Stimulated activated CD4-positive, alpha-beta T cell treated with anti-CD3 and anti-CD28 coated beads, Interleukin-1b, Interleukin-23, amount 100 ng/mL, for 1 hour (primary cell): ENCODE data around the gene NRG3.
"Not testable (repeated sequence)": the region's sequence is repeated elsewhere in the genome, so short reads cannot be mapped to it uniquely, and the experiment has no call there.

Experiments used
- DNase-seq, 2 donors: peaks; one replicate each; pipeline ENCODE4 v3.0.0-alpha.2; 2020; ENCODE audit warnings: low read depth in 2 of 2

Gene NRG3

DNA sequence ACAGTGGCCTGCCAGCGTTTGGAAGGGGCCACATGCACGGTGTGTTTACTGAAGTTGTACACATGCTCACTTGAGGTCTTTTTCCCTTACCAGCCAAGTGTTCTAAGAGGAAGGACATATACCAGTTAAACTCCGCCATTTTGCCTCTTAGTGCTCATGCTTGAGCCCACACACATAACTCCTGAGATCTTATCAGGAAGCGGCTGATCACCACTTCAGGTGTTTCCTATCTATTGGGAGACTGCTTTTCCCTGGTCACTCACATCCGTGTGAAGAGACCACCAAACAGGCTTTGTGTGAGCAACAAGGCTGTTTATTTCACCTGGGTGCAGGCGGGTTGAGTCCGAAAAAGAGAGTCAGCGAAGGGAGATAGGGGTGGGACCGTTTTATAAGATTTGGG lies 802.9 kb downstream of the NRG3 start:
- DNase-seq: not testable (repeated sequence)

- not testable (repeated sequence) for DNase-seq
Observed at GRCh38 chr10:82678451-82678850, 803.5 kb downstream of the NRG3 start.

GRCh38 chr10:82680608-82681007 lies 805.6 kb downstream of the NRG3 start:
- no peak for DNase-seq

GRCh38 chr10:82683945-82684344 lies 809.0 kb downstream of the NRG3 start:
- no peak for DNase-seq

- no peak for DNase-seq
Observed at GRCh38 chr10:82685087-82685486, 810.1 kb downstream of the NRG3 start.

GRCh38 chr10:82691211-82691610 lies 816.2 kb downstream of the NRG3 start:
- no peak for DNase-seq

GRCh38 chr10:82692458-82692857 lies 817.5 kb downstream of the NRG3 start:
- DNase-seq: no peak

DNA sequence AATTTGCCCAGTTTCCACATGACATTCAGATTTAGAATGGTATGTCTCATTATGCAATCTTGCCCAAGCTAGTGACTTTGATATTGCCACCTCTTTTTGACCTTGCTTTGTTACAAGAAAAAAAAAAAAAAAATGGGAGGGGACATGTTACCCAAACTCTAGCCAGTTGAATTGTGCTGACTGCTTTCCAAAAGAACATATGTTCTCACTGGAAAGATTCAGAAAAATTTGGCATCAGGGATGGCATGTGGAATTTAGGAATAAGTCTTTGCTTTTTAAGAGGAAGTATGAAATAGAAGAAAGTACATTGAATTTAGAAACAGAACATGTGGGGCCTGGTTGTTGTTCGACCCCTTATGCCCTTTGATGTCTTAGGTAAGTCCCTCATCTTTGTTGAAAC lies 846.8 kb downstream of the NRG3 start:
- DNase-seq: no peak

- no peak for DNase-seq
Observed at GRCh38 chr10:82722273-82722672, 847.3 kb downstream of the NRG3 start.

DNA sequence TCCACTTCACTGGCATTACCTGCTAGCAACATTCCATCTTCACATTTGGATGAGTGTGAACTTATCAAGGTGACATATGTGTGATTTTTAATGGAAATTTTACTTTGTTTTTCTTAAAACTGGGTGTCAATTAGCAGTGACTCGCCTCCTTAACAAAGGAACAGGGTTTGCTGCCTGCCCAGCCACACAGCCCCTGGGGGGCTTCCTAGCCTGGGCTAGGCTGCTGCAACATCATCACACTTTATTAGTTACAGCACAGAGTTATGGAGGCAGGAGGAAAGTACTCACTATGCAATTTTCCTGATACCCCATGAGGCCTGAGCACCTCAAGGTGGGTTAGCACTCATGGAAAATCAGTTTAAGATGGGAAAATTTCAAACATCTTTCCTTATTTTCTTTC lies 861.3 kb downstream of the NRG3 start:
- no peak for DNase-seq

- no peak for DNase-seq
Observed at GRCh38 chr10:82737549-82737948, 862.6 kb downstream of the NRG3 start.

- no peak for DNase-seq
Observed at GRCh38 chr10:82738592-82738991, 863.6 kb downstream of the NRG3 start.

GRCh38 chr10:82742478-82742877 lies 867.5 kb downstream of the NRG3 start:
- no peak for DNase-seq

GRCh38 chr10:82742898-82743297 lies 867.9 kb downstream of the NRG3 start:
- no peak for DNase-seq

DNA sequence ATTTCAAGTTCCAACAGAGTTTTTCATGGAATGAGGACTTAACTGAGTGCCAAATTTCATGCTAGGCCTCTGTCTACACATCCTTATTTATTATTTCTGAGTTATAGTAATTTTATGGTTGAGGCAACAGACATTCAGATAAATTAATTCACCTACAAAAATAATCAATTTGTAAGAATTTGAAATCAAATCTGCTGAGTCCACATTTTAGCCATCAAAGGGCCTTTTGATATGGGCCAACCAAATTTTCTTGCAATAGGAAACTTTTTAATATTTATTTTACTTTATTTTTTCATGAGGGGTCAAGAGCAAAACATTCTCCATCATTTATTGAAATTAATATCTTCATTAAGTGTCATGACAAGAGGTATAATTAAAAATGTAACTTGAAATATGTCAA lies 875.5 kb downstream of the NRG3 start:
- no peak for DNase-seq

GRCh38 chr10:82757397-82757796 lies 882.4 kb downstream of the NRG3 start:
- no peak for DNase-seq

GRCh38 chr10:82757901-82758300 lies 882.9 kb downstream of the NRG3 start:
- no peak for DNase-seq

GRCh38 chr10:82759050-82759449 lies 884.1 kb downstream of the NRG3 start:
- DNase-seq: no peak

DNA sequence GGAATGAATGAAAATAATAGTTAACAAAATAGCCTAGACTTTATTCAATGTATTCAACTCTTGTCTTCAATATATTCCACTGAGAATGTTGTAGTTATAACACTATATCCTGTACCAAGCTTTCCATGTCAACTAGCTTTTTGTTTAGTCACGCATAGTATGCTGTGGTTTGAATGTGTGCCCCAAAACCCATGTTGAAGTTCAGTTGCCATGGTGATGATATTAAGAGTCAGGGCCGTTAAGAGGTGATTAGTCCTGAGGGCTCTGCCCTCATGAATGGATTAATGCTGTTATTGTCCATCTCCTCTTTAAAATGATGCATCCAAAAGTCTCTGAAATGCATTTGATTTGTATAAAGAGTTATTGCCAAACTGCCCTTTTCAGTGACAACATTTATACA lies 887.6 kb downstream of the NRG3 start:
- no peak for DNase-seq

GRCh38 chr10:82768040-82768439 lies 893.0 kb downstream of the NRG3 start:
- DNase-seq: no peak

GRCh38 chr10:82778908-82779307 lies 903.9 kb downstream of the NRG3 start:
- no peak for DNase-seq

DNA sequence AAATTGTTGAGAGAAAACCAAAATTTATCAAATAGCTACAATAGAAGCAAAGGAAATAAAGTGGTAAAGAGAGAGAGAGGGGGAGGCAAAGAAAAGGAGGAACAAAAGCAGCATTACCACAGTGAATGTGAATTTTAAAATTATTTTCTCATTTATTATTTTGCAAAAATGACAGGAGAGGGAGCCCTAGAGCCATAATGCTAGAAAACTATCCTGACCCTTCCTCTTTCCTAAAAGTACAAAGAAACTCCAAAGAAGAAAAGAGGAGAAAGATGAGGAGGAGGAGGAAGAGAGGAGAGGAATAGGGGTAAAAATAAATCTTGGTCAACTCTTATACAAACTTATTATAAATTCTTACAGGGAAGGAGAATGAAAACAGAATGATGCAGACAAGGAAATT lies 921.5 kb downstream of the NRG3 start:
- no peak for DNase-seq

DNA sequence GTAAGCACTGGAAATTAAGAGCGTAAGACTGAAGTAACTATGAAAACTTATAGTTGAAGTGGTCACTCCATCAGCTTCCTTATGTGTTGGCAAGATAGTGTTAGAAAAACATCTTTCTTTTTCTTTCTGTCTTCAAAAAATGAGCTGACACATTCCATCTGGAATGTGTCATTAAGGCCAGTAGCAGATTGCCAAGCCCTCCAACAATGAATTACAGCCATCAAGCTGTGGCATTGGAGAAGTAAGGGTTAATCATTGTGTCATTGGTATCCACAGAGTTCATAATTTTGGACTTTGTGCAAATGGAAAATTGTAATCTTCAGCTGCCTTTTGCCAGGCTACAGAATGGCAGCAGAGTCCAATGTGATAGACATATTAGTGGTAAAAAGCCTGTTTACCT lies 926.3 kb downstream of the NRG3 start:
- DNase-seq: no peak

DNA sequence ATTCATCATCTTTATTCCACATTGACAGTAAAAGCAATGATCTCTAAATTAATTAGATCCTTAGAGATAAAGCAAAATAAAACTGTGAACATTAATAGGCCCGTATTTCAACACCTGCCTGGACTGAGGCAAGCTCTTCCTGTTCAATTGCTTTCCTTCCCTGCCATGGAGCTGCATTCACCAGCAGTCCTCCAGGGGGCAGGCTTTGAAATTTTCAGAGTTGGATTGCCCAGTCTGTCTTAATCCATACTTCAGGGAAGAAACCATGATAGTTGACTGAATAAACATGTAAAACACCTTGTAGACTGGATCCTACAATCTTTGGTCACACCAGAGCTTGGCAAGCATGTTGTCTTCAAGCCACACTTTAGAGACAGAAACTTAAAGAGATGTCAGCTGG lies 936.6 kb downstream of the NRG3 start:
- no peak for DNase-seq

DNA sequence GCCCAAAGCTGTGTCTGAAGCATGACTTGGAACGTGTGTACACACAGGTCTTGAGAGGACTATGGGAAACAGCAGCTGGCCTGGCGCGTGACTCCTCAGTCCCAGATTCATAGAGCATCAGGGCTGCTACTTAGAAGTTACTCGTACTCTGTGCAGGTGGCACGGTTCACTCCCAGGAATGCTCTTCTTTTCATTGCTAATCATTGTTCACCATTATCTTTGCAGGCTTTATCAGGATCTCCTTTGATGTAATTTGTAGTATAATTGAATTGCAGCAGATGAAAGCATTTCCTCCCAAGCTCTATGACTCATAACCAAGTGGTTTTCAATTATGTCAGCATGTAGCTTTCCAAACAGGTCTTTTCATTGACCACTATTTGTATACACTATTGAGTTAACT lies 938.9 kb downstream of the NRG3 start:
- DNase-seq: no peak
